Hepatic stellate cell (primary cell): Measurements from ENCODE around the gene ZDHHC20.

Source experiments
- DNase-seq: peaks from one replicate; pipeline ENCODE4 v3.0.0; 2011; ENCODE audit warnings: low spot score

ZDHHC20 gene

GRCh38 chr13:21361706-21362105, 97.4 kb downstream of the ZDHHC20 start:
- DNase-seq, result no peak

- no peak for DNase-seq
Observed at GRCh38 chr13:21361123-21361522, 98.0 kb downstream of the ZDHHC20 start.

- DNase-seq, result no peak
Observed at GRCh38 chr13:21360463-21360862, 98.6 kb downstream of the ZDHHC20 start.

- no peak for DNase-seq
Observed at GRCh38 chr13:21359855-21360254, 99.2 kb downstream of the ZDHHC20 start.

- no peak for DNase-seq
Observed at GRCh38 chr13:21355304-21355703, 103.8 kb downstream of the ZDHHC20 start.

- DNase-seq, result no peak
Observed at GRCh38 chr13:21354721-21355120, 104.4 kb downstream of the ZDHHC20 start.

GRCh38 chr13:21348488-21349120, 110.5 kb downstream of the ZDHHC20 start:
- no peak for DNase-seq

- DNase-seq, result no peak
Observed at GRCh38 chr13:21347753-21348318, 111.3 kb downstream of the ZDHHC20 start.

- DNase-seq, result no peak
Observed at GRCh38 chr13:21344662-21345176, 114.4 kb downstream of the ZDHHC20 start.

- no peak for DNase-seq
Observed at GRCh38 chr13:21343659-21344058, 115.4 kb downstream of the ZDHHC20 start.

- DNase-seq, result no peak
Observed at GRCh38 chr13:21342699-21343442, 116.2 kb downstream of the ZDHHC20 start.

GRCh38 chr13:21341637-21342422, 117.3 kb downstream of the ZDHHC20 start:
- no peak for DNase-seq

- DNase-seq, result no peak
Observed at GRCh38 chr13:21338639-21339278, 120.3 kb downstream of the ZDHHC20 start.

- no peak for DNase-seq
Observed at GRCh38 chr13:21338156-21338555, 120.9 kb downstream of the ZDHHC20 start.

- no peak for DNase-seq
Observed at GRCh38 chr13:21336609-21337349, 122.3 kb downstream of the ZDHHC20 start.

GRCh38 chr13:21333186-21333585, 125.9 kb downstream of the ZDHHC20 start:
- DNase-seq, result no peak

- DNase-seq, result no peak
Observed at GRCh38 chr13:21330126-21330861, 128.8 kb downstream of the ZDHHC20 start.

- DNase-seq, result no peak
Observed at GRCh38 chr13:21328836-21329477, 130.1 kb downstream of the ZDHHC20 start.

- no peak for DNase-seq
Observed at GRCh38 chr13:21328201-21328600, 130.9 kb downstream of the ZDHHC20 start.
